SK-N-SH (cell line): ENCODE data around the gene THSD7A. TPM values are rescaled to one million over a fixed set of nuclear protein-coding genes. Genes with fewer than 3 reads are reported as not detected.

Source experiments
- CTCF ChIA-PET: fragments of 300-600, 350-600 bp; formaldehyde crosslinking; extraction: SDS; loops from one replicate; lab custom pipeline; 2021; lab: Yijun Ruan, JAX
- POLR2A ChIA-PET: fragments of 350-600 bp; sonication (Branson Sonifier 250); formaldehyde crosslinking; extraction: SDS; loops from one replicate; lab custom pipeline; 2020; ENCODE audit warnings: antibody characterized with exemption, inconsistent platforms; lab: Yijun Ruan, JAX
- DNase-seq: peaks from one replicate; pipeline ENCODE4 v3.0.0; 2012
- H2AFZ ChIP-seq: fragments of 200-600 bp; sonication (generic); 2 replicates; pipeline ENCODE4 v1.8.1; 2016; ENCODE audit warnings: antibody characterized with exemption, mild to moderate bottlenecking, low read depth
- H3F3A ChIP-seq: fragments of 200-600 bp; sonication (generic); replicated peaks from 2 replicates; pipeline ENCODE3; 2016; ENCODE audit warnings: antibody characterized with exemption, mild to moderate bottlenecking; ENCODE audit not compliant: insufficient read depth
- H3K27ac ChIP-seq, 2 experiments: fragments of 200-500 bp in 1 of 2; fragments of 200-600 bp in 1 of 2; sonication (Bioruptor generic) in 1 of 2; sonication (generic), shearing (Covaris generic) in 1 of 2; 2 replicates each; pipeline versions ENCODE4 v1.5.1 to v1.6.1; 2014 to 2016; ENCODE audit warnings: low read depth in 2 of 2, inconsistent platforms in 1 of 2, low read length in 1 of 2, mild to moderate bottlenecking in 1 of 2, mixed read lengths in 1 of 2
- H3K27me3 ChIP-seq: fragments of 200-600 bp; sonication (generic), shearing (Covaris generic); 2 replicates; pipeline ENCODE4 v1.6.1; 2016; ENCODE audit warnings: mixed run types; ENCODE audit not compliant: insufficient read depth
- H3K36me3 ChIP-seq, 2 experiments: fragments of 200-500 bp in 1 of 2; fragments of 200-600 bp in 1 of 2; sonication (Bioruptor generic) in 1 of 2; sonication (generic) in 1 of 2; replicated peaks in 1 of 2; 2 replicates each; pipeline versions ENCODE3 to v1.5.1; 2014 to 2016; ENCODE audit warnings: low read length in 1 of 2, mild to moderate bottlenecking in 1 of 2; ENCODE audit not compliant: insufficient read depth in 2 of 2, control insufficient read depth in 1 of 2
- H3K4me1 ChIP-seq, 2 experiments: fragments of 200-500 bp in 1 of 2; fragments of 200-600 bp in 1 of 2; sonication (Bioruptor generic) in 1 of 2; sonication (generic), shearing (Covaris generic) in 1 of 2; 2 replicates each; pipeline versions ENCODE4 v1.5.1 to v1.6.1; 2014 to 2016; ENCODE audit warnings: low read depth in 1 of 2, low read length in 1 of 2, mixed run types in 1 of 2; ENCODE audit not compliant: insufficient read depth in 2 of 2, control insufficient read depth in 1 of 2
- H3K4me2 ChIP-seq: fragments of 200-600 bp; sonication (generic), shearing (Covaris generic); 2 replicates; pipeline ENCODE4 v1.6.1; 2017; ENCODE audit warnings: mixed run types
- H3K4me3 ChIP-seq, 2 experiments: fragments of 200-500 bp in 1 of 2; fragments of 200-600 bp in 1 of 2; sonication (Bioruptor generic) in 1 of 2; sonication (generic), shearing (Covaris generic) in 1 of 2; 2 replicates each; pipeline versions ENCODE4 v1.5.1 to v1.8.1; 2014 to 2016; ENCODE audit warnings: low read depth in 2 of 2, inconsistent platforms in 1 of 2, low read length in 1 of 2, mild to moderate bottlenecking in 1 of 2, mixed read lengths in 1 of 2, moderate library complexity in 1 of 2
- H3K79me2 ChIP-seq: fragments of 200-600 bp; sonication (generic); 2 replicates; pipeline ENCODE4 v1.8.1; 2017; ENCODE audit warnings: mild to moderate bottlenecking; ENCODE audit not compliant: insufficient read depth
- H3K9ac ChIP-seq: fragments of 200-600 bp; sonication (generic); 2 replicates; pipeline ENCODE4 v1.6.1; 2017; ENCODE audit warnings: mixed run types
- H3K9me2 ChIP-seq: fragments of 200-600 bp; sonication (generic); 2 replicates; pipeline ENCODE4 v1.6.1; 2017; ENCODE audit warnings: mixed run types
- H3K9me3 ChIP-seq: fragments of 200-600 bp; sonication (generic); 2 replicates; pipeline ENCODE4 v1.6.1; 2017; ENCODE audit warnings: mixed run types, mild to moderate bottlenecking, moderate library complexity
- H4K20me1 ChIP-seq: fragments of 200-600 bp; sonication (generic); 2 replicates; pipeline ENCODE4 v1.6.1; 2017; ENCODE audit warnings: mild to moderate bottlenecking, mixed run types; ENCODE audit not compliant: insufficient read depth
- CHD2 ChIP-seq: fragments of 150-350 bp; IDR thresholded peaks from 2 replicates; pipeline ENCODE4 v1.6.1; 2018; ENCODE audit warnings: low read length; ENCODE audit not compliant: partially characterized antibody
- ELF1 ChIP-seq: IDR thresholded peaks from 2 replicates; pipeline ENCODE4 v1.4.0; 2012
- EP300 ChIP-seq, 2 experiments: IDR thresholded peaks; 2 replicates each; pipeline versions ENCODE4 v1.4.0 to v1.6.1; 2012; ENCODE audit warnings: borderline replicate concordance in 1 of 2, low read depth in 1 of 2, low read length in 1 of 2
- EZH2phosphoT487 ChIP-seq: fragments of 200-600 bp; sonication (generic); IDR thresholded peaks from 2 replicates; pipeline ENCODE4 v1.6.1; 2017; ENCODE audit warnings: low read depth, mixed run types, mild to moderate bottlenecking, antibody characterized with exemption, moderate library complexity, borderline replicate concordance
- FOSL2 ChIP-seq: IDR thresholded peaks from 2 replicates; pipeline ENCODE4 v1.4.0; 2012; ENCODE audit warnings: low read depth, mild to moderate bottlenecking, moderate library complexity, borderline replicate concordance
- FOXJ3 ChIP-seq: sonication (generic); formaldehyde crosslinking; IDR thresholded peaks from 2 replicates; pipeline ENCODE4 v1.5.1; 2020; ENCODE audit warnings: mild to moderate bottlenecking, missing genetic modification reagents
- FOXM1 ChIP-seq: IDR thresholded peaks from 2 replicates; pipeline ENCODE4 v1.4.0; 2012; ENCODE audit warnings: low read depth, mild to moderate bottlenecking
- MEF2A ChIP-seq: IDR thresholded peaks from 2 replicates; pipeline ENCODE4 v1.4.0; 2012; ENCODE audit warnings: low read depth, borderline replicate concordance
- MXI1 ChIP-seq: IDR thresholded peaks from 2 replicates; pipeline ENCODE4 v1.6.1; 2012; ENCODE audit warnings: mild to moderate bottlenecking, low read depth, low read length, improper control_type of control experiment
- NFIC ChIP-seq: IDR thresholded peaks from 2 replicates; pipeline ENCODE4 v1.4.0; 2012; ENCODE audit warnings: borderline replicate concordance
- SIN3A ChIP-seq: IDR thresholded peaks from 2 replicates; pipeline ENCODE4 v1.6.1; 2012; ENCODE audit warnings: low read depth, mild to moderate bottlenecking, low read length, moderate library complexity, borderline replicate concordance
- SMC3 ChIP-seq: IDR thresholded peaks from 2 replicates; pipeline ENCODE4 v1.6.1; 2012; ENCODE audit warnings: low read depth, low read length, improper control_type of control experiment
- TAF1 ChIP-seq: IDR thresholded peaks from 2 replicates; pipeline ENCODE4 v1.6.1; 2012; ENCODE audit warnings: low read depth, mild to moderate bottlenecking, low read length, moderate library complexity, borderline replicate concordance
- YY1 ChIP-seq: IDR thresholded peaks from 2 replicates; pipeline ENCODE4 v1.4.0; 2012; ENCODE audit warnings: low read depth, mild to moderate bottlenecking
- WGBS: methylation state at CpG from one replicate; pipeline ENCODE4 v1.1.6; 2017; ENCODE audit warnings: low lambda C conversion rate; 5-methylcytosine and 5-hydroxymethylcytosine counted together
- polyA plus RNA-seq, 3 experiments: library from polyadenylated mRNA; depleted of rRNA; stranded (reverse); fragments of >200 nt; gene quantifications; 2 replicates each; pipeline ENCODE4 v1.2.3, GENCODE V29; 2012
- TF ChIP-seq, protein P1 (sequence below): IDR thresholded peaks from 2 replicates; pipeline ENCODE4 v1.6.1; 2012; ENCODE audit warnings: mild to moderate bottlenecking, low read depth, low read length, moderate library complexity
- TF ChIP-seq, protein P2 (sequence below): IDR thresholded peaks from 2 replicates; pipeline ENCODE4 v1.4.0; 2012; ENCODE audit warnings: low read depth
- TF ChIP-seq, protein P3 (sequence below): IDR thresholded peaks from 2 replicates; pipeline ENCODE4 v1.4.0; 2012; ENCODE audit warnings: low read depth, borderline replicate concordance
- TF ChIP-seq, protein P4 (sequence below): IDR thresholded peaks from 2 replicates; pipeline ENCODE4; 2012
- TF ChIP-seq, protein P5 (sequence below): IDR thresholded peaks from 2 replicates; pipeline ENCODE4 v1.4.0; 2012; ENCODE audit warnings: low read depth, borderline replicate concordance

Gene THSD7A
- polyA plus RNA-seq, 1 of the 3 experiments (the other 2 are of a cell fraction), result 0.16 TPM

DNA sequence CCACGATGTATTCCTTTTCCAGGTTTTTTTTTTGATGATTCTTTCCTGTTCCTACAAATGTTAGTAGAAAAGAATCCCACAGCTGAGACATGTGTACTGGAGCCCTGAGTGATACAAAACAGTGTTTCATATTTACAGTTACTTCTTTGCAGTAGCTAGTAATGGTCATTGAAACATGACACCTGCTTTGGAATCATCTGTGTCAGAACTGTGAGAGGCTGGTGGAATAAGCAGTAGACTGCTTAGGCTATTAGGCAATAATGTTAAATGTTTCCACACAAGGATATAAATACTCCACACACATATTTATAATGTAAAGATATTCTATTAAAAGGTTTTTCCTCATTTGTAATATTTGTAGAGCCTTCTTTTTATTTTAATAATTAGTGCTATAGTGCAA lies 394.0 kb downstream of the THSD7A start:
- H3K9me2 ChIP-seq, result no peaks in the 10 kb centered on the region
- H3K4me2 ChIP-seq, result no peak overlapping the region
- WGBS, result 35% methylated on average over 1 of the region's 1 CpG
- no peaks in the 10 kb centered on the region for H3K9me3 ChIP-seq
- no peak for DNase-seq
- no peaks in the 10 kb centered on the region for H3K79me2 ChIP-seq
- H3K27ac ChIP-seq, result no peak overlapping the region
- H3K4me1 ChIP-seq, result peaks cover 0 to 2% of the 10 kb centered on the region in 2 experiments; a peak in 1 of 4 replicates
- no peak overlapping the region for H2AFZ ChIP-seq
- H3K36me3 ChIP-seq, result peaks cover 0 to 20% of the 10 kb centered on the region in 2 experiments
- no peaks in the 10 kb centered on the region for H3F3A ChIP-seq
- no peak overlapping the region for H3K4me3 ChIP-seq
- no peak for TF ChIP-seq SIN3A
- TF ChIP-seq YY1, result no peak
- TF ChIP-seq FOSL2, result no peak
- TF ChIP-seq, protein P1, sequence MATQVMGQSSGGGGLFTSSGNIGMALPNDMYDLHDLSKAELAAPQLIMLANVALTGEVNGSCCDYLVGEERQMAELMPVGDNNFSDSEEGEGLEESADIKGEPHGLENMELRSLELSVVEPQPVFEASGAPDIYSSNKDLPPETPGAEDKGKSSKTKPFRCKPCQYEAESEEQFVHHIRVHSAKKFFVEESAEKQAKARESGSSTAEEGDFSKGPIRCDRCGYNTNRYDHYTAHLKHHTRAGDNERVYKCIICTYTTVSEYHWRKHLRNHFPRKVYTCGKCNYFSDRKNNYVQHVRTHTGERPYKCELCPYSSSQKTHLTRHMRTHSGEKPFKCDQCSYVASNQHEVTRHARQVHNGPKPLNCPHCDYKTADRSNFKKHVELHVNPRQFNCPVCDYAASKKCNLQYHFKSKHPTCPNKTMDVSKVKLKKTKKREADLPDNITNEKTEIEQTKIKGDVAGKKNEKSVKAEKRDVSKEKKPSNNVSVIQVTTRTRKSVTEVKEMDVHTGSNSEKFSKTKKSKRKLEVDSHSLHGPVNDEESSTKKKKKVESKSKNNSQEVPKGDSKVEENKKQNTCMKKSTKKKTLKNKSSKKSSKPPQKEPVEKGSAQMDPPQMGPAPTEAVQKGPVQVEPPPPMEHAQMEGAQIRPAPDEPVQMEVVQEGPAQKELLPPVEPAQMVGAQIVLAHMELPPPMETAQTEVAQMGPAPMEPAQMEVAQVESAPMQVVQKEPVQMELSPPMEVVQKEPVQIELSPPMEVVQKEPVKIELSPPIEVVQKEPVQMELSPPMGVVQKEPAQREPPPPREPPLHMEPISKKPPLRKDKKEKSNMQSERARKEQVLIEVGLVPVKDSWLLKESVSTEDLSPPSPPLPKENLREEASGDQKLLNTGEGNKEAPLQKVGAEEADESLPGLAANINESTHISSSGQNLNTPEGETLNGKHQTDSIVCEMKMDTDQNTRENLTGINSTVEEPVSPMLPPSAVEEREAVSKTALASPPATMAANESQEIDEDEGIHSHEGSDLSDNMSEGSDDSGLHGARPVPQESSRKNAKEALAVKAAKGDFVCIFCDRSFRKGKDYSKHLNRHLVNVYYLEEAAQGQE, result no peak
- TF ChIP-seq MEF2A, result no peak
- no peak for TF ChIP-seq FOXJ3 (CRISPR knock-in tag)
- TF ChIP-seq ELF1, result no peak
- no peak for TF ChIP-seq TAF1
- TF ChIP-seq, protein P2, sequence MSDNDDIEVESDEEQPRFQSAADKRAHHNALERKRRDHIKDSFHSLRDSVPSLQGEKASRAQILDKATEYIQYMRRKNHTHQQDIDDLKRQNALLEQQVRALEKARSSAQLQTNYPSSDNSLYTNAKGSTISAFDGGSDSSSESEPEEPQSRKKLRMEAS, result no peak
- no peak for TF ChIP-seq MXI1
- TF ChIP-seq EP300 (IDR thresholded peaks at IDR 0.05; ENCODE audit: borderline replicate concordance in 1 of 2, low read depth in 1 of 2, low read length in 1 of 2), result no peak
- no peak for TF ChIP-seq EZH2phosphoT487
- TF ChIP-seq, protein P3, sequence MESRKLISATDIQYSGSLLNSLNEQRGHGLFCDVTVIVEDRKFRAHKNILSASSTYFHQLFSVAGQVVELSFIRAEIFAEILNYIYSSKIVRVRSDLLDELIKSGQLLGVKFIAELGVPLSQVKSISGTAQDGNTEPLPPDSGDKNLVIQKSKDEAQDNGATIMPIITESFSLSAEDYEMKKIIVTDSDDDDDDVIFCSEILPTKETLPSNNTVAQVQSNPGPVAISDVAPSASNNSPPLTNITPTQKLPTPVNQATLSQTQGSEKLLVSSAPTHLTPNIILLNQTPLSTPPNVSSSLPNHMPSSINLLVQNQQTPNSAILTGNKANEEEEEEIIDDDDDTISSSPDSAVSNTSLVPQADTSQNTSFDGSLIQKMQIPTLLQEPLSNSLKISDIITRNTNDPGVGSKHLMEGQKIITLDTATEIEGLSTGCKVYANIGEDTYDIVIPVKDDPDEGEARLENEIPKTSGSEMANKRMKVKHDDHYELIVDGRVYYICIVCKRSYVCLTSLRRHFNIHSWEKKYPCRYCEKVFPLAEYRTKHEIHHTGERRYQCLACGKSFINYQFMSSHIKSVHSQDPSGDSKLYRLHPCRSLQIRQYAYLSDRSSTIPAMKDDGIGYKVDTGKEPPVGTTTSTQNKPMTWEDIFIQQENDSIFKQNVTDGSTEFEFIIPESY, result no peak
- no peak for TF ChIP-seq SMC3
- TF ChIP-seq NFIC, result no peak
- no peak for TF ChIP-seq CHD2
- TF ChIP-seq, protein P4, sequence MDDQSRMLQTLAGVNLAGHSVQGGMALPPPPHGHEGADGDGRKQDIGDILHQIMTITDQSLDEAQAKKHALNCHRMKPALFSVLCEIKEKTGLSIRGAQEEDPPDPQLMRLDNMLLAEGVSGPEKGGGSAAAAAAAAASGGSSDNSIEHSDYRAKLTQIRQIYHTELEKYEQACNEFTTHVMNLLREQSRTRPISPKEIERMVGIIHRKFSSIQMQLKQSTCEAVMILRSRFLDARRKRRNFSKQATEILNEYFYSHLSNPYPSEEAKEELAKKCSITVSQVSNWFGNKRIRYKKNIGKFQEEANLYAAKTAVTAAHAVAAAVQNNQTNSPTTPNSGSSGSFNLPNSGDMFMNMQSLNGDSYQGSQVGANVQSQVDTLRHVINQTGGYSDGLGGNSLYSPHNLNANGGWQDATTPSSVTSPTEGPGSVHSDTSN, result no peak
- TF ChIP-seq, protein P5, sequence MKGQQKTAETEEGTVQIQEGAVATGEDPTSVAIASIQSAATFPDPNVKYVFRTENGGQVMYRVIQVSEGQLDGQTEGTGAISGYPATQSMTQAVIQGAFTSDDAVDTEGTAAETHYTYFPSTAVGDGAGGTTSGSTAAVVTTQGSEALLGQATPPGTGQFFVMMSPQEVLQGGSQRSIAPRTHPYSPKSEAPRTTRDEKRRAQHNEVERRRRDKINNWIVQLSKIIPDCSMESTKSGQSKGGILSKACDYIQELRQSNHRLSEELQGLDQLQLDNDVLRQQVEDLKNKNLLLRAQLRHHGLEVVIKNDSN, result no peak
- TF ChIP-seq FOXM1, result no peak
- ChIA-PET CTCF (interaction anchor here (0.8 to 1.9 kb wide), 6 partner anchors 9 to 36 kb away, joined by 3 to 8 read pairs (median 4); no protein-coding TSS in a partner anchor), POLR2A (no interaction called here)
- H3K9ac ChIP-seq, result no peak overlapping the region
- H3K27me3 ChIP-seq, result no peaks in the 10 kb centered on the region
- no peaks in the 10 kb centered on the region for H4K20me1 ChIP-seq
